Stimulated activated CD4-positive, alpha-beta T cell treated with anti-CD3 and anti-CD28 coated beads, Interleukin-12 subunit alpha, Interleukin-12 subunit beta, amount 100 ng/mL, for 24 hours (primary cell): ENCODE data around the gene CCDC120.

ENCODE experiments used
- DNase-seq, 2 experiments: peaks; one replicate each; pipeline ENCODE4 v3.0.0-alpha.2; 2020; ENCODE audit warnings: low read depth in 2 of 2

The CCDC120 gene

GRCh38 chrX:49101629-49101984 is 42.8 kb downstream of the CCDC120 start:
- DNase-seq: no peak

GRCh38 chrX:49102190-49102589 is 43.4 kb downstream of the CCDC120 start:
- DNase-seq: no peak

GRCh38 chrX:49103637-49104036 is 44.8 kb downstream of the CCDC120 start:
- DNase-seq: no peak

GRCh38 chrX:49106296-49106695 is 47.5 kb downstream of the CCDC120 start:
- no peak for DNase-seq

- no peak for DNase-seq
Measured at GRCh38 chrX:49106930-49107329, 48.1 kb downstream of the CCDC120 start.

GRCh38 chrX:49108641-49109040 is 49.8 kb downstream of the CCDC120 start:
- DNase-seq: no peak

- no peak for DNase-seq
Measured at GRCh38 chrX:49110417-49110816, 51.6 kb downstream of the CCDC120 start.

GRCh38 chrX:49111791-49112190 is 53.0 kb downstream of the CCDC120 start:
- no peak for DNase-seq

GRCh38 chrX:49116076-49116475 is 57.3 kb downstream of the CCDC120 start:
- no peak for DNase-seq

GRCh38 chrX:49116716-49117115 is 57.9 kb downstream of the CCDC120 start:
- no peak for DNase-seq

- no peak for DNase-seq
Measured at GRCh38 chrX:49117581-49117980, 58.8 kb downstream of the CCDC120 start.
